GM21447 (cell line): Measurements from ENCODE around the gene RPUSD3.

Source experiments
- ATAC-seq: cut with Tn5 transposase; IDR thresholded peaks from one replicate; pipeline ENCODE4 v1.9.1; 2021; ENCODE audit not compliant: unreplicated experiment

The RPUSD3 gene

GRCh38 chr3:9806688-9807589, 36.9 kb downstream of the RPUSD3 start:
- ATAC-seq = no peak

GRCh38 chr3:9806137-9806536, 37.7 kb downstream of the RPUSD3 start:
- no peak for ATAC-seq

DNA sequence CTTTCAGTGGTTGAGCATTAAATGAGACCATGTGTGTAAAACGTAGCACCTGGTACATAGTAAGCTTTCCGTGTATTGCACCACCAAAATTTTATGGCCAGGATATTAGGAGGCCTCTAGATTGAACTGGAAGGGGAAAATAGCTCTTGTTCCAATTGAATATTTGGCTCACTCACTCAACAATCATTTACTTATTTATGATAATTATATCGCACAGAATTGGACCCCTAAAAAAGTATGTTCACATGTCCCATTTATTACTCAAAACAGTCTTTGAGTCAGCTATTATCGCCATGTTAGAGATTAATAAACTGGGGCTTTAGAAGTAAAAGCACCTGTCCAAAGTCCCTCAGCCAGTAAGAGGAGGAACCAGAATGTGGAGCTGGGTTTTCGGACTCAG, 38.8 kb downstream of the RPUSD3 start:
- no peak for ATAC-seq

GRCh38 chr3:9803494-9803893, 40.3 kb downstream of the RPUSD3 start:
- no peak for ATAC-seq

DNA sequence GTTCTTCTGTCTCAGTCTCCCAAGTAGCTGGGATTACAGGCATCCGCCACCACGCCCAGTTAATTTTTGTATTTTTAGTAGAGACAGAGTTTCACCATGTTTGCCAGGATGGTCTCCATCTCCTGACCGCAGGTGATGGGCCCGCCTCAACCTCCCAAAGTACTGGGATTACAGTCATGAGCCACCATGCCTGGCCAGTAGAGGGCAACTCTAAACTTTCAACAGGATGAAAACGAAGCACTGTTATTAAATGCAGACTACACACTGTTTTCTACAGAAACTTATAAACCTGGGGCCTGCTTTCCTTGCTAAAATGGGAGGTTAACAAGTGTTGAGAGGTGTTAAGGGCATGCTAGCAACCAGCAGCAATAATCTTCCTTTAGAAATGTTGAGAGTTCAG, 43.3 kb downstream of the RPUSD3 start:
- ATAC-seq = no peak

GRCh38 chr3:9797196-9797945, 46.4 kb downstream of the RPUSD3 start:
- no peak for ATAC-seq

DNA sequence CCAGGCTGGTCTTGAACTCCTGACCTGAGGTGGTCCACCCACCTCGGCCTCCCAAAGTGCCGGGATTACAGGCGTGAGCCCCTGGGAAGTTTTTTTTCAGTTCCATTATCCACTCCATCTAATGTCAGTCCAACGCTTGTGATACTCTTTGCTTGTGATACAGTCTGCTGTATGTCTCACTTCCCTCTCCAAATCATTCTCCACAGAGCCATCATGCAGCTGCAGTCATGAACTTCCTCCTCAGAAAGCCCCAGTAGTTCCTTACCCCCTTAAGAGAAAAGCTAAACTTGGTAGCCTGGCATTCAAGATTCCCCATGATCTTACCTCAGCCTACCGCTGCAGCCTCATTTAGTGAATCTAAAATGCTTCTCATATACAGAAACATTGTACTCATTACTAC, 48.6 kb downstream of the RPUSD3 start:
- no peak for ATAC-seq

- no peak for ATAC-seq
Measured at GRCh38 chr3:9794400-9794799, 49.4 kb downstream of the RPUSD3 start.

- ATAC-seq = no peak
Measured at GRCh38 chr3:9793161-9793781, 50.5 kb downstream of the RPUSD3 start.

DNA sequence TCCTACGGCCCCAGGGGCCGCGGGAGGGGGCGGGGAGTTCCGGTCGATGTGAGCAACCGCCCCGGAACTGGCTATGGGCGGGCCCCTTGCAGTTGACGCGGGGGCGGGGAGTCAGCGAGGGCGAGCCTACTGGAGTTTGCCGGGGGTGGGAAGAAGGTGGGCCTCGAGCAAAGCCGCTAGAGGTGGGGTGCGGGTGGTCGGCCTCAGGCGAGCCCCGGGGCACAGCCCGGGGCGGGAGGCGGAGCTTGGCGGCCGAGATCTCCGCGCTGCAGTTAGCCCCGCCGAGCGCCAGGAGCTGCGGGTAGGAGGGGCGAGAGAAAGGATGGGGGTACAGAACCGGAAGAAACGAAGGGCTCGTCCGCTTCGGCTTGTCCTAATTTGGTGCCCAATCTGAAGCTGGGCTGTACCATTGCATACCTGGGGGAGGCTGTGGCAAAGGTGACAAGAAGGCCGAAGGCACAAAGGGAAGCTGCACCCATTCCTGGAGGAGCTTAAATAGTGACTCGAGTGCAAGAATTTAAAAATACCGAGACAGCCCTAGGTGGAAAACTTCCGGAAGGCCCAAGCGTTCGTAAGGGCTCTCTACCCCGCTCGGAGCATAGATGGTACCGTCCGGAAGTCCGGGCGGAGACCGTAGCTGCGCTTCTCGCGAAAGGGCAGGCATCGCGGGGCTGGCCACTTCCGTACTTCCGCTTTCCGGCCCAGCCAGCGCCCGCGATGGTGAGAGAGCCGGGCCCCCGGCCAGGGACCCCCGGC, 51.2 kb downstream of the RPUSD3 start, which contains the start of the genes ARPC4 and TADA3:
TSS of gene ARPC4 (plus strand) at position 678 of the 756 bp plus-strand sequence. CDS start at position 718, 40 bp downstream.
TSS of gene TADA3 (minus strand) at position 69 of the 756 bp plus-strand sequence. CDS start 1,007 bp downstream, outside the sequence.
- ATAC-seq = peak; percentile 81

DNA sequence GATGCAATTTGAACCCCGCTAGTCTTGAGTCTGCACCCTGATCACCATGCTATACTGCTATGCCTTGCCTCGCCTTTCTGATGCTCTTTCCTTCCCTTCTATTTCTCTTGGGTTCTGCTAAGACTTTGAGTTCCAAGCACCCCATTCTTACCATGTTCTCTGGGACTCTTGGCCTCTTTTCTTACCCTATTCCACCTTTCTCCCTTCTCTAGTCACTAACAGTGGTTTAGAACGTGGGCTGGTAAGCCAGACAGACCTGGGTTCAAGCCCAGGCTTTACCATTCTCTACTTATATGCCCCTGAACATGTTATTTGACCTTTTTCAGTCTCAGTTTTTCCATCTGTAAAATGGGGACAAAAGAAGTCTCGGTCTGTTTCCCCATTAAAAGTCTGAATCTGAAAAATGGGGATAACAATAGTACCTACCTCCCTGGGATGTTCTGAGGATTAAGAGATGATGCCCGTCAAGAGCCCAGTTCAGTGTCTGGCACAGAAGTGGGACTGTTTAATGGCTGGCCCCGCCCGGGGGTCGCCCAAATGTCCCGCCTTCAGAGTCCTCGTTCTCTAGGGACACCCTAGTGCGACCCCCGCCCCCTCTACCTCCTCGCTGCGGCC, 51.9 kb downstream of the RPUSD3 start:
- no peak for ATAC-seq

DNA sequence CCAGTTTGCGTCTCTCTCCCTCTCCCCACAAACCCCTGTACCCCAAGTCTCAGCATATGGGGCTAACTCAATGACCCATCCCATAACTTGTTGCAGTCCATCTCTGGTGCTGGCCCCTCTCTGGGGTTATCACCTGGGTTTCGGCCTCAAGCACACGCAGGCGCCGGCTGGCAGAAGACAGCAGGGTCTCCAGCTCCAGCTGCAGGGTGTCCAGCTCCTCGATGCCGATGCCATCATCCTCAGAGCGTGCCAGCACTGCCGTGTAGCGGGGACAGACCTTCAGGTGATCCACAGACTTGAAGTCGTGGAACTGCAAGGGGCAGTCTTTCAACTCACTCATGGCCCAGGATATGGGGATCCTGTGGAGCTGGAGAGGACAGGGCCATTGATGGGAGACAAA, 52.7 kb downstream of the RPUSD3 start:
- no peak for ATAC-seq
